ENCODE measurements around the gene XRRA1.

- TF ChIP-seq USF2 (CRISPR knock-in tag; IDR thresholded peaks at IDR 0.05) (no peak), ATF1 (CRISPR knock-in tag; IDR thresholded peaks at IDR 0.05) (no peak), CREB1 (CRISPR knock-in tag; IDR thresholded peaks at IDR 0.05) (no peak), CTCF (IDR thresholded peaks at IDR 0.05) (no peak), AR (CRISPR knock-in tag; IDR thresholded peaks at IDR 0.05) (no peak), CBFB (CRISPR knock-in tag; IDR thresholded peaks at IDR 0.05; ENCODE audit: low read depth) (no peak), FOXP1 (CRISPR knock-in tag; IDR thresholded peaks at IDR 0.05; ENCODE audit: borderline replicate concordance) (no peak), ZBTB21 (CRISPR knock-in tag; IDR thresholded peaks at IDR 0.05; ENCODE audit: borderline replicate concordance) (no peak)
Measured at GRCh38 chr11:74927496-74927895, 21.4 kb downstream of the XRRA1 start.

All from WTC11 (cell line).